CD4-positive, alpha-beta T cell (primary cell): ENCODE data around the gene CINP. TPM values are rescaled to one million over a fixed set of nuclear protein-coding genes. Genes with fewer than 3 reads are reported as not detected.

Experiments used
- ATAC-seq: fragments of 200-7000 bp; cut with Tn5 transposase; one replicate; pipeline ENCODE4 v1.10.0; 2022; ENCODE audit warnings: mild to moderate bottlenecking; ENCODE audit not compliant: poor library complexity
- CTCF ChIA-PET: fragments of 350-600 bp; sonication (Branson Sonifier 250); formaldehyde crosslinking; loops from one replicate; lab custom pipeline; 2021; ENCODE audit warnings: antibody characterized with exemption, inconsistent platforms; lab: Charles Lee
- POLR2A ChIA-PET: fragments of 350-600 bp; sonication (Branson Sonifier 250); formaldehyde crosslinking; loops from one replicate; lab custom pipeline; 2021; ENCODE audit warnings: antibody characterized with exemption, inconsistent platforms; lab: Charles Lee
- DNase-seq, 14 experiments: peaks; one replicate each; pipeline ENCODE4 v3.0.0-alpha.2; 2013 to 2020; ENCODE audit warnings: mixed read lengths in 2 of 14
- H3K27ac ChIP-seq, 2 donors: one replicate each; pipeline versions ENCODE4 v1.5.1 to v1.7.0; 2013; ENCODE audit warnings: low read length in 2 of 2, low read depth in 1 of 2, mild to moderate bottlenecking in 1 of 2
- H3K27me3 ChIP-seq, 2 experiments: 1 replicate in 1 of 2; 2 replicates in 1 of 2; pipeline versions ENCODE4 v1.6.1 to v1.7.0; 2013; ENCODE audit warnings: low read length in 2 of 2, control low read depth in 1 of 2, mild to moderate bottlenecking in 1 of 2, moderate library complexity in 1 of 2; ENCODE audit not compliant: insufficient read depth in 2 of 2, control insufficient read depth in 1 of 2
- H3K36me3 ChIP-seq: one replicate; pipeline ENCODE4 v1.6.1; 2013; ENCODE audit warnings: low read length, control low read depth; ENCODE audit not compliant: insufficient read depth
- H3K4me1 ChIP-seq: one replicate; pipeline ENCODE4 v1.6.1; 2013; ENCODE audit warnings: low read length, control low read depth; ENCODE audit not compliant: insufficient read depth
- H3K4me3 ChIP-seq: one replicate; pipeline ENCODE4 v1.5.1; 2013; ENCODE audit warnings: mild to moderate bottlenecking, low read length, moderate library complexity
- H3K9me3 ChIP-seq, 2 experiments: 1 replicate in 1 of 2; 2 replicates in 1 of 2; pipeline versions ENCODE4 v1.6.1 to v1.7.0; 2013; ENCODE audit warnings: low read length in 2 of 2, mild to moderate bottlenecking in 2 of 2, control low read depth in 1 of 2, moderate library complexity in 1 of 2; ENCODE audit not compliant: control insufficient read depth in 1 of 2, insufficient read depth in 1 of 2
- H3K27ac Mint-ChIP-seq: one replicate; pipeline ENCODE4 v1.8.0; 2020; ENCODE audit warnings: mixed read lengths
- H3K27me3 Mint-ChIP-seq: one replicate; pipeline ENCODE4 v1.8.0; 2021; ENCODE audit warnings: mixed read lengths
- H3K36me3 Mint-ChIP-seq: one replicate; pipeline ENCODE4 v1.8.0; 2021; ENCODE audit warnings: low read depth, mixed read lengths
- H3K4me1 Mint-ChIP-seq: one replicate; pipeline ENCODE4 v1.8.0; 2021; ENCODE audit warnings: low read depth, mixed read lengths
- H3K4me3 Mint-ChIP-seq: one replicate; pipeline ENCODE4 v1.8.0; 2020; ENCODE audit warnings: mild to moderate bottlenecking, mixed read lengths
- H3K9me3 Mint-ChIP-seq: one replicate; pipeline ENCODE4 v1.8.0; 2020; ENCODE audit warnings: mixed read lengths
- intact Hi-C, 2 experiments: fragments of 100-400 bp; cut with DNase I in 1 of 2; cut with micrococcal nuclease in 1 of 2; formaldehyde crosslinking; loops; one replicate each; pipeline versions ENCODE4 v1.15.1 to v1.9.0; 2023 to 2025; cut with DNase I, micrococcal nuclease
- total RNA-seq, 174 experiments: library from RNA in 2 of 174; stranded (reverse) in 2 of 174; gene quantifications; one replicate each; pipeline ENCODE4 v1.2.3 and lab custom pipeline; 2021 to 2026
- TF ChIP-seq, protein P1 (sequence below): fragments of 200-600 bp; IDR thresholded peaks from one replicate; pipeline ENCODE4 v1.8.0; 2022; ENCODE audit warnings: antibody characterized with exemption, mild to moderate bottlenecking

The CINP gene
- total RNA-seq, 2 experiments from 2014 or later: 12.6 to 14.5 TPM

DNA sequence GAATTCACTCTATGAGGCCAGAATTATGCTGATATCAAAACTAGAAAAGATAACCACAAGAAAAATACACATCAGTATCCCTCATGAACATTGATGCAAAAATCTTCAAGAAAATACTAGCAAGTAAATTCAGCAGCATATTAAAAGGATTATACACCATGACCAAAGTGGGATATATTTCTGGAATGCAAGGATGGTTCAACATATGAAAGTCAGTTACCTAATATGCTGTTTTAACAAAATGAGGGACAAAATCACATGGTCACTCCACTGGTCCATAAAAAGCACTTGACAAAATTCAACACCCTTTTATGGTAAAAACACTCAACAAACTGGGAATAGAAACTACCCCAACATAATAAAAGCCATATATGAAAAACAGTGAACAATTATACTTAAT is 40.3 kb upstream of the CINP start:
- Mint-ChIP-seq H3K36me3 (peaks cover 62% of the 10 kb centered on the region), H3K4me3 (no peak overlapping the region), H3K27me3 (no peaks in the 10 kb centered on the region), H3K27ac (no peak overlapping the region), H3K4me1 (no peaks in the 10 kb centered on the region), H3K9me3 (peaks cover 10% of the 10 kb centered on the region)
- H3K36me3 ChIP-seq: peaks cover 3% of the 10 kb centered on the region
- TF ChIP-seq, protein P1, sequence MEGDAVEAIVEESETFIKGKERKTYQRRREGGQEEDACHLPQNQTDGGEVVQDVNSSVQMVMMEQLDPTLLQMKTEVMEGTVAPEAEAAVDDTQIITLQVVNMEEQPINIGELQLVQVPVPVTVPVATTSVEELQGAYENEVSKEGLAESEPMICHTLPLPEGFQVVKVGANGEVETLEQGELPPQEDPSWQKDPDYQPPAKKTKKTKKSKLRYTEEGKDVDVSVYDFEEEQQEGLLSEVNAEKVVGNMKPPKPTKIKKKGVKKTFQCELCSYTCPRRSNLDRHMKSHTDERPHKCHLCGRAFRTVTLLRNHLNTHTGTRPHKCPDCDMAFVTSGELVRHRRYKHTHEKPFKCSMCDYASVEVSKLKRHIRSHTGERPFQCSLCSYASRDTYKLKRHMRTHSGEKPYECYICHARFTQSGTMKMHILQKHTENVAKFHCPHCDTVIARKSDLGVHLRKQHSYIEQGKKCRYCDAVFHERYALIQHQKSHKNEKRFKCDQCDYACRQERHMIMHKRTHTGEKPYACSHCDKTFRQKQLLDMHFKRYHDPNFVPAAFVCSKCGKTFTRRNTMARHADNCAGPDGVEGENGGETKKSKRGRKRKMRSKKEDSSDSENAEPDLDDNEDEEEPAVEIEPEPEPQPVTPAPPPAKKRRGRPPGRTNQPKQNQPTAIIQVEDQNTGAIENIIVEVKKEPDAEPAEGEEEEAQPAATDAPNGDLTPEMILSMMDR: no peak
- no peak overlapping the region for H3K4me3 ChIP-seq
- CTCF ChIA-PET: no interaction called here
- no peak for ATAC-seq
- H3K4me1 ChIP-seq: no peaks in the 10 kb centered on the region
- intact Hi-C loops: no loop called here
- H3K9me3 ChIP-seq: peaks cover 25 to 29% of the 10 kb centered on the region in 2 experiments
- no peak overlapping the region for H3K27ac ChIP-seq
- DNase-seq: no peak
- POLR2A ChIA-PET: no interaction called here
- H3K27me3 ChIP-seq: no peaks in the 10 kb centered on the region

DNA sequence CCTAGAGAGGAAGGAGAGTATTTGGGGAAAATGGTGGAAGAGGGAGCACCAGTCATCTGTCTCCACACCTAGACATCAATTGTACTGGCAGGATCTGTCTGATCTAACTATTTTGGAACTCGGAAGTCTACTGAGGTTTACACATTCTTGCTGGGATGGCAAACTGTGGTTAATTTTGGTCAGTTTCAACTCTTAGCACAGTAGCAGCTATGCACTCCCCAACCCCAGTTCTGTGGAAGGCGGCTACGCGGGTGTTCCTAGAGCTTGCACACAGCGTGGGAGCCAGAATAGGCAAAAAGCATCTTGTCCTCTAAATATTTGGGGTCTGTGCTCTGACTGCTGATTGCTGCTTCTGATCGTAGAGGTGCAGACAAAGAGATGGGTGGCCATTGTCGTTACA is 33.8 kb upstream of the CINP start:
- Mint-ChIP-seq H3K4me3 (no peak overlapping the region), H3K27me3 (no peaks in the 10 kb centered on the region), H3K4me1 (peaks cover 11% of the 10 kb centered on the region), H3K9me3 (no peaks in the 10 kb centered on the region), H3K27ac (no peak overlapping the region), H3K36me3 (peaks cover 44% of the 10 kb centered on the region)
- Histone ChIP-seq H3K36me3 (no peaks in the 10 kb centered on the region), H3K27ac (no peak overlapping the region), H3K4me1 (peaks cover 14% of the 10 kb centered on the region), H3K4me3 (no peak overlapping the region), H3K27me3 (no peaks in the 10 kb centered on the region), H3K9me3 (peaks cover 14 to 31% of the 10 kb centered on the region in 2 experiments)
- ChIA-PET CTCF (no interaction called here), POLR2A (no interaction called here)
- intact Hi-C loops: no loop called here
- TF ChIP-seq, protein P1: no peak
- no peak for ATAC-seq
- DNase-seq: no peak

DNA sequence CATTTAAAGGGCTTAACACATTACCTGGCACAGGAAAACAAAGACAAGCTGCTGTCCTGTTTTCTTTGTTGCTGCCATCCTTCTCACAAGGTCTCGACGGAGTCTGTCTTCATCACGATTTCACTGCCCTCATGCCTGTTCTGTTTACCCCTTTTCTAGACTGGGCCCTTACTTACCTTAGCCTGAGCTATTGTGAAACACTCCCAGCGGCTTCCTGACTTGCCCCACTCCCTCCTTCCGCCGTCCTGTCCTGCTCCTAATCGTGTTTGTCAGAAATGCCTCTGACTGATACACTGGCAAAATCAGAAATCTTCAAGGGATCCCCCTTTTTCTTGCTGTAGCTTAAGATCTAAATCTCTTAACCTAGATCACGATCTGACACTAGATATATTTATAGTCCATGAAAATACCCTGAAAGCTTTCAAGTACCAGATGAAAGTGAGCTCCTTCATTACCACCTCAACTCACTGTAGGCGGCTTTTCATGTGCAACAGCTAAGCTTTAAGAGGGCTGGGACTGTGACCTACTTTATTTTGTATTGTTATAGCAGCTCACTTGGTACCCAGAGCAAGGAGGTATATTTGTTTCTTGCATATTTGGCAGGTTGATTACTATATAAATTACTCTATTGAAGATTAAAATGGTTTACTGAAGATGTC is 32.2 kb upstream of the CINP start:
- Histone ChIP-seq H3K27me3 (no peaks in the 10 kb centered on the region), H3K4me1 (peaks cover 14% of the 10 kb centered on the region), H3K9me3 (peaks cover 12 to 20% of the 10 kb centered on the region in 2 experiments), H3K4me3 (no peak overlapping the region), H3K27ac (peak overlapping the region; percentile 29 to 36), H3K36me3 (no peaks in the 10 kb centered on the region)
- TF ChIP-seq, protein P1: no peak
- H3K4me1 Mint-ChIP-seq: peaks cover 11% of the 10 kb centered on the region
- no peaks in the 10 kb centered on the region for H3K9me3 Mint-ChIP-seq
- CTCF ChIA-PET: no interaction called here
- peak in 3 of 14 experiments; percentile 18 to 48 (median 47) for DNase-seq
- peak overlapping the region; percentile 82 for H3K27ac Mint-ChIP-seq
- peaks cover 44% of the 10 kb centered on the region for H3K36me3 Mint-ChIP-seq
- POLR2A ChIA-PET: interaction anchor here (1.1 kb wide), 1 partner anchor 78 kb away, joined by 3 read pairs; no protein-coding TSS in a partner anchor
- ATAC-seq: peak; percentile 90
- peak overlapping the region; percentile 71 for H3K4me3 Mint-ChIP-seq
- no peaks in the 10 kb centered on the region for H3K27me3 Mint-ChIP-seq
- intact Hi-C loops: no loop called here
